Activated naive CD8-positive, alpha-beta T cell treated with anti-CD3 and anti-CD28 coated beads, Interleukin-2, amount 10 ng/mL, durations not matched to agents 7 days and 5 days (primary cell): ENCODE results near the gene CEPT1. TPM values are rescaled to one million over a fixed set of nuclear protein-coding genes. Genes with fewer than 3 reads are reported as not detected.
A peak's percentile ranks its signal among the peaks of the same experiment; 100 is the strongest.

Experiments
- ATAC-seq: fragments of 150-1000 bp; cut with Tn5 transposase; one replicate; pipeline ENCODE4 v1.10.0; 2021; ENCODE audit warnings: low read depth, moderate library complexity
- POLR2A ChIA-PET: fragments of 350-600 bp; sonication (Branson Sonifier 250); formaldehyde crosslinking; loops from one replicate; lab custom pipeline; 2021; ENCODE audit warnings: antibody characterized with exemption; lab: Charles Lee
- DNase-seq: peaks from one replicate; pipeline ENCODE4 v3.0.0; 2021
- H3K27ac Mint-ChIP-seq: one replicate; pipeline ENCODE4 v1.8.0; 2022; ENCODE audit warnings: mild to moderate bottlenecking, mixed read lengths
- H3K27me3 Mint-ChIP-seq: one replicate; pipeline ENCODE4 v1.8.0; 2022; ENCODE audit warnings: mild to moderate bottlenecking, moderate library complexity, mixed read lengths
- H3K36me3 Mint-ChIP-seq: one replicate; pipeline ENCODE4 v1.8.0; 2021; ENCODE audit warnings: mild to moderate bottlenecking, mixed read lengths
- H3K4me1 Mint-ChIP-seq: one replicate; pipeline ENCODE4 v1.8.0; 2021; ENCODE audit warnings: mixed read lengths
- H3K4me3 Mint-ChIP-seq: one replicate; pipeline ENCODE4 v1.8.0; 2022; ENCODE audit warnings: mild to moderate bottlenecking, moderate library complexity, mixed read lengths
- H3K9me3 Mint-ChIP-seq: one replicate; pipeline ENCODE4 v1.8.0; 2021; ENCODE audit warnings: mixed read lengths
- total RNA-seq, 2 experiments: library from RNA; stranded (reverse); gene quantifications; one replicate each; pipeline ENCODE4 v1.2.3, GENCODE V29; 2021

The CEPT1 gene
- total RNA-seq, 2 experiments from 2014 or later, result 44.1 to 46.5 TPM

DNA sequence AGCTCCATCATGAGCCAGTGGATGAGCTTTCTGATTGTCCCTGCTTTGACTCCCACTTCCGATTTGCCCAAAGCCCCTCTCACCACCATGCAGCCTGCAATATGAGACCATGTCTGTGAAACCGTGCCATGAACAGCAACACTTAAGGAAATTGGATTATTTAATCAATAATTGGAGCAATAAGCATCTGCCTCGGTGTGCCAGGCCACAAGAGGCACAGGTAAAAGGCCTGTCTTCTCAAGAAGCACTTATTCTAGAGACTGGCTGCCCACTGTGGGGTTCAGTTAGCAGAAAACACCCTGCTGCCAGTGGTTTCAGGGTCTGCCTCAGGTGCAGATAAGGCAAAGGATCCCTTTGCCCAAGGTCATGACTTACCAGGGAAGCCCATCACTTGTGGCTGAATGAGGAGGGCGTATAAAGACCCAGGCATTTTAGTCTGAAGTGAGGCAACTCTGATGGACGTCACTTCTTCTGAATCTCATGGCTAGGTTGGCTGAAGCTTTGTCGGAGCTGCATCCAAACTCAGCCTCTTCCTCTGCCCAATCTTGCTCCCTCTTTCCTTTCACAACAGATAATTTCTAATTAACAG lies 80.4 kb downstream of the CEPT1 start:
- DNase-seq (no peak), ATAC-seq (no peak)
- Mint-ChIP-seq H3K4me3 (peak overlapping the region; percentile 77), H3K36me3 (peaks cover 8% of the 10 kb centered on the region), H3K27me3 (no peaks in the 10 kb centered on the region), H3K27ac (peak overlapping the region; percentile 91), H3K4me1 (peaks cover 85% of the 10 kb centered on the region), H3K9me3 (no peaks in the 10 kb centered on the region)
- POLR2A ChIA-PET, result interaction anchor here (1.2 to 12.1 kb wide), 4 partner anchors 23 to 113 kb away, joined by 3 to 948 read pairs (median 13); partner anchors contain the start of genes CEPT1, DENND2D and DRAM2

DNA sequence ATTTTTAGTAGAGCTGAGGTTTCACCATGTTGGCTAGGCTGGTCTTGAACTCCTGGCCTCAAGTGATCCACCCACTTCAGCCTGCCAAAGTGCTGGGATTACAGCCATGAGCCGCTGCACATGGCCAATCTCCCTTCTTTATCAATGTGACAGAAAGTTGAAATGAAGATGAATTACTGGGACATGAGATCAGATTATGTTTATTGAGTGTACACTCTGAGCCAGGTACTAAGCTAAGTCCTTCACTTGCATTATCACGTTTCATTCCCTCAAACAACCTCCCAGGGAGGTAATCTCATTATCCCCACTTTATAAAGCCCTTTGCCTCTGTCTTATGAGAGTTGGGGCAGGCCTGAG lies 81.2 kb downstream of the CEPT1 start:
- Mint-ChIP-seq H3K4me1 (peaks cover 86% of the 10 kb centered on the region), H3K9me3 (no peaks in the 10 kb centered on the region), H3K27ac (peak overlapping the region; percentile 91), H3K27me3 (no peaks in the 10 kb centered on the region), H3K4me3 (peak overlapping the region; percentile 72), H3K36me3 (peaks cover 8% of the 10 kb centered on the region)
- no peak for ATAC-seq
- DNase-seq, result no peak
- POLR2A ChIA-PET, result interaction anchor here (0.7 to 12.1 kb wide), 6 partner anchors 16 to 112 kb away, joined by 3 to 948 read pairs (median 6); partner anchors contain the start of genes CEPT1, DENND2D and DRAM2

- Mint-ChIP-seq H3K9me3 (no peaks in the 10 kb centered on the region), H3K4me3 (peak overlapping the region; percentile 72), H3K27me3 (no peaks in the 10 kb centered on the region), H3K36me3 (peaks cover 8% of the 10 kb centered on the region), H3K4me1 (peaks cover 85% of the 10 kb centered on the region), H3K27ac (peak overlapping the region; percentile 91)
- DNase-seq (peak; percentile 57), ATAC-seq (peak; percentile 44)
- POLR2A ChIA-PET, result interaction anchor here (0.7 to 12.1 kb wide), 6 partner anchors 15 to 112 kb away, joined by 3 to 948 read pairs (median 6); partner anchors contain the start of genes CEPT1, DENND2D and DRAM2
These were observed 81.7 kb downstream of the CEPT1 start for GRCh38 chr1:111221633-111222291.

DNA sequence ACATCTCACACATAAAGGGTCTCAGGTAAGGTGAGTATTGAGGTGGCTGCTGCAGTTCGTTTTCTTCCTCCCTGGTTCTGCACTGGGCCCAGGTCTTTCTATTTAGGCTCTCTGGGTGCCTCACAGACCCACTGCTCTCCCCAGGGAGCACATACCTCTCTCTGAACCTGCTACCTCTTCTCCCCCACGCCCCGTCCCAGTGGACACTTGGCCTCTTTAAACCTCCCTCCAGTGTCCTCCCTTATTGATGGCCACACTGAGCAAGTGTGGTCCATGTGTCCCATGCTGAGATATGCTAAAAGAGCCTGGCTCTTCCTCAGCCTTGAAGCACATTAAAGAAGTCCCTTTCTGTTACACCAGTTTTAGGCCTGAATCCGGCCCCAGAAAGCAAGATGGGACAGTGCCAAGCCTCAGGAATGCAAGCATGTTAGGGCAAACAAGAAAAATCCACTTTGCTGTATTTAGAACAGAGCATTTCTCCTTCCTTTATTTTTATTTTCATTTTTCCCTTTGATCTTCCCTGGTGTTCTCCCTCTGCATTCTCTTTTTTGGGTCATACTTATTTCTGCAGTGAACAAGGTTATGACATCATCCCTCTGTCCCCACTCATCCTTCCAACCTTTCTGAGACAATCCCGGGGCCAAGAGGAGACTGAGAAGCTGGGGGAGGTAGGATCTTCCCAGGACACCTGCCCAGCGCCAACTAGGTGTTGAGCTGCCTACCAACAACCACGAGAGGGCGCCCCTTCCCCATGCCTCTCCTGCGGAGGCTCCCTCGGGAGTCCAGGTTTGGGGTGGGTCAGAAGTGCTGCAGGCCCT lies 82.5 kb downstream of the CEPT1 start:
- Mint-ChIP-seq H3K4me1 (peaks cover 84% of the 10 kb centered on the region), H3K9me3 (no peaks in the 10 kb centered on the region), H3K27ac (peak overlapping the region; percentile 91), H3K27me3 (no peaks in the 10 kb centered on the region), H3K36me3 (peaks cover 8% of the 10 kb centered on the region), H3K4me3 (peak overlapping the region; percentile 72)
- peak; percentile 2 for ATAC-seq
- POLR2A ChIA-PET, result interaction anchor here (0.9 to 12.1 kb wide), 6 partner anchors 8 to 178 kb away, joined by 3 to 948 read pairs (median 6); partner anchors contain the start of genes CEPT1, DENND2D and DRAM2
- DNase-seq, result peak; percentile 79

GRCh38 chr1:111223126-111223685 lies 83.2 kb downstream of the CEPT1 start:
- peaks cover 2% of the 10 kb centered on the region for H3K36me3 Mint-ChIP-seq
- H3K4me1 Mint-ChIP-seq, result peaks cover 84% of the 10 kb centered on the region
- H3K27ac Mint-ChIP-seq, result peak overlapping the region; percentile 91

GRCh38 chr1:111225091-111225490 lies 85.1 kb downstream of the CEPT1 start:
- ATAC-seq, result no peak
- H3K27me3 Mint-ChIP-seq, result no peaks in the 10 kb centered on the region
- H3K36me3 Mint-ChIP-seq, result peaks cover 4% of the 10 kb centered on the region
- no peak for DNase-seq
- H3K4me3 Mint-ChIP-seq, result peak overlapping the region; percentile 79
- peaks cover 78% of the 10 kb centered on the region for H3K4me1 Mint-ChIP-seq
- POLR2A ChIA-PET, result interaction anchor here (0.7 to 6.5 kb wide), 5 partner anchors 9 to 100 kb away, joined by 3 to 66 read pairs (median 15); partner anchors contain the start of gene DENND2D
- H3K27ac Mint-ChIP-seq, result peak overlapping the region; percentile 92
- H3K9me3 Mint-ChIP-seq, result no peaks in the 10 kb centered on the region

More at GRCh38 chr1:111223126-111223685, 83.2 kb downstream of the CEPT1 start:
- ATAC-seq (no peak), DNase-seq (no peak)
- no peaks in the 10 kb centered on the region for H3K27me3 Mint-ChIP-seq
- H3K9me3 Mint-ChIP-seq, result no peaks in the 10 kb centered on the region
- POLR2A ChIA-PET, result interaction anchor here (0.9 to 12.1 kb wide), 4 partner anchors 9 to 177 kb away, joined by 3 to 948 read pairs (median 6); partner anchors contain the start of gene DENND2D
- peak overlapping the region; percentile 72 for H3K4me3 Mint-ChIP-seq

DNA sequence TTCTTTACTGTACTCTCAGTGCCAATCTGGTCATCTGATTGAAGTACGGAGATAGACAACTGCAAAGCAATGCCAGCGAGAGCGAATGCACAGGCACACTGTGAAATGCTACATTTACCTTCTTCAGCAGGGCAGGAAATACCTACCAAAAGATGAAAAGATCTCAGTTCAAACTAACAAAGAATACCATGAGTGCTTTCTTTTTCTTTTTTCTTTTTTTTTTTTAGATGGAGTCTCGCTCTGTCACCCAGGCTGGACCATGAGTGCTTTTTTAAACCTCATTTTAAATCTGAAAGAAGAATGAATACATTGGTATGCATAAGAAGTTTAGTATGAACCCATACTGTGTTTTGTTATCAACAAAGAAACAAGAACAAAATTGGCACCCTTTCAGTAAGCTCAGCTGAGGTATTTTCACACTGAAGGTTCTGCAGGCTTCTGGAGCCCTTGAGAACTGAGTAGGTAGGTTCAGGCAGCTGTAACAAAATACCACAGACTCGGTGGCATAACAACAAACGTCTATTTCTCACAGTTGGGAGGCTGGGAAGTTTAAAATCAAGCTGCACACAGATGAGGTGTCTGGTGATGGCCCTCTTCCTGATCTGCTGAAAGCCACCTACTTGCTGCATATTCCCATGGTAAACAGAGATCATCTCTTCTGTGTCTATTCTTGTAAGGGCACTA lies 85.8 kb downstream of the CEPT1 start:
- peaks cover 6% of the 10 kb centered on the region for H3K36me3 Mint-ChIP-seq
- POLR2A ChIA-PET, result interaction anchor here (0.7 to 6.5 kb wide), 9 partner anchors 10 to 120 kb away, joined by 3 to 66 read pairs (median 3); partner anchors contain the start of gene DENND2D
- peaks cover 76% of the 10 kb centered on the region for H3K4me1 Mint-ChIP-seq
- DNase-seq (no peak), ATAC-seq (peak; percentile 12)
- no peaks in the 10 kb centered on the region for H3K9me3 Mint-ChIP-seq
- H3K4me3 Mint-ChIP-seq, result peak overlapping the region; percentile 79
- peak overlapping the region; percentile 92 for H3K27ac Mint-ChIP-seq
- H3K27me3 Mint-ChIP-seq, result no peaks in the 10 kb centered on the region

DNA sequence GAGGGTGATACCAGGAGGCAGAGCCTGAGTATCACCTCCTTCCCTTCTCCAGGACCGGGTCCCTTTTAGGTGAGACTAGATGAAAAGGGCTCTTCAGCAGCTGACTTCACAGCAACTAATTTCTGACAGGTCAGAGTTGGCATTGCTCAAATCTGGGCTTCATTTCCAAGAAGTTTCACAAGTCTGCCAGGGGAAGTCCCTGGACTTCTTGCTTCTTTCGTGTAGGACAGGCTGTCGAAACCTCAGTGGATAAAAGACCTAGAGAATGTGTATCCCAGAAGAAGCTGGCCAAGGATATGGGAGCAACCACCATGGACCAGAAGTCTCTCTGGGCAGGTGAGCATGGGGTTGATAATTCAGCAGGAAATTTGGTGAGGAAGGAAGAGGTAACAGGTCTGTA lies 87.4 kb downstream of the CEPT1 start, which contains the start of gene CHI3L2:
CHI3L2 (plus strand) TSS at position 280 of the 400 bp plus-strand sequence; CDS start at position 297, 17 bp downstream.
- Mint-ChIP-seq H3K4me3 (peak within 1 kb of the TSS; percentile 37), H3K4me1 (peaks cover 69% of the 10 kb centered on the region), H3K9me3 (no peaks in the 10 kb centered on the region), H3K27ac (peak within 1 kb of the TSS; percentile 69), H3K36me3 (peaks cover 11% of the 10 kb centered on the region), H3K27me3 (no peaks in the 10 kb centered on the region)
- POLR2A ChIA-PET, result interaction anchor here (3.0 to 6.5 kb wide), 3 partner anchors 11 to 35 kb away, joined by 15 to 66 read pairs (median 36); partner anchors contain the start of gene DENND2D
- ATAC-seq (no peak), DNase-seq (no peak)

DNA sequence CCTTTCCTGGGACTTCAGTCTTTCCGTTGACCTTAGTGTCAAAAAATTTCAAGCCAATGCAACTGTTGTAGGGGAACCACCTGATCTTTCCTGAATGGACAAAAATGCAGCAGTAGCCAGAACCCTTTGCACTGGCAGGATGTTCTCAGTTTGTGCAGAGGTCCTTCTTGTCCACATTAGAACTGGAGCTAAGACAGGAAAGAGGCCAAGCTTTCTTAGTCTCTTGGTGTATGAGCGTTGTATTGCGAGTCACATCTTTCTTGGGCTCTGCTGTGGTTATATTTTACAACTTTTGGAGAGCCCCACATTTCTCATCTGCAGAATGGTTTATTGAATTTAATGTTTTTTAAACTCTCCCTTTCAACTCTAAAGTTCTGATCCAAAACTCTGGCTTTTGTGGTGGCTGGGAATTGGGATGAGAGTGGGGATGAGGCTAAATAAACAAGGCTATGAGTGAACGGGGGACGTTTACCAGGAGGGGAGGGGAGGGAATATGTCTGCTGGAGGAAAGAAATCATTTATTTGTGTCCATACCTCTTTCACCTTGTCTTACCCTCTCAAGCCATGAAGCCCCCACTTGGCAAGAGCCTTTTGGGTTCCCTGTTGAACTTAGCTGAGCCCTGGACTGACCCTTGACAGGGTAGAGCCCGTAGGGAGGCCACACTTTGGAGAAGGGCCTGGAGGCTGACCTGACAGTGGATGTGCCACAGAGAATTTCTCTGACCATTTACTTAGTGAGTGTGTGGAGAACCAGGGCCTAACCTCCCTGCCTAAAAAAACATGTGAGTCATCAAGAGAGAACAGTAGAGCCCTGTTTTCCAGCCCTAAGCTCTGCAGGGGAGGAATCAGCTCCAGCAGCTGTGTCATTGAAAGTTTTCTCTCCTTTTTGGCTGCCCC lies 88.1 kb downstream of the CEPT1 start:
- ATAC-seq, result peak; percentile 24
- DNase-seq, result no peak
- H3K4me3 Mint-ChIP-seq, result peak overlapping the region; percentile 37
- POLR2A ChIA-PET, result interaction anchor here (0.7 to 6.5 kb wide), 4 partner anchors 12 to 32 kb away, joined by 3 to 66 read pairs (median 20); partner anchors contain the start of gene DENND2D
- H3K36me3 Mint-ChIP-seq, result peaks cover 11% of the 10 kb centered on the region
- peaks cover 62% of the 10 kb centered on the region for H3K4me1 Mint-ChIP-seq
- no peaks in the 10 kb centered on the region for H3K27me3 Mint-ChIP-seq
- no peaks in the 10 kb centered on the region for H3K9me3 Mint-ChIP-seq
- H3K27ac Mint-ChIP-seq, result peak overlapping the region; percentile 69

DNA sequence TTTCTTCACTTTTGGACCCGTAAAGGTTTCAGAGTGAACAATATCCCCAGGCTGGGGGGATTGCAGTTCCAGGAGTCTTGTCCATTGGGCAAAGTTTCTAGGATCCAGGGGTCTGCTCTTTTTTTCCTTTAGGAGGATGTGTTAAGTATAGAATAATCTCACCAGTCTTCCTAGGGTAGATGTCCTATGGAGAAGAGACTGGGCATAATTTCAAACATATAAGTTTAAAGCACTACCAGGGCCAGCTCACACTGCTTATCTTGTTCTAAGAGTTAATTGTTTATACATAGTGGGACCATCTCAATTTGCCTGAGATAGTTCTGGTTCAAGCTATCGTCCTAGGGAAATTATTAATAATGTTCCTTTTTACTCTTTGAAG lies 88.7 kb downstream of the CEPT1 start:
- peak overlapping the region; percentile 17 for H3K4me3 Mint-ChIP-seq
- H3K27ac Mint-ChIP-seq, result no peak overlapping the region

DNA sequence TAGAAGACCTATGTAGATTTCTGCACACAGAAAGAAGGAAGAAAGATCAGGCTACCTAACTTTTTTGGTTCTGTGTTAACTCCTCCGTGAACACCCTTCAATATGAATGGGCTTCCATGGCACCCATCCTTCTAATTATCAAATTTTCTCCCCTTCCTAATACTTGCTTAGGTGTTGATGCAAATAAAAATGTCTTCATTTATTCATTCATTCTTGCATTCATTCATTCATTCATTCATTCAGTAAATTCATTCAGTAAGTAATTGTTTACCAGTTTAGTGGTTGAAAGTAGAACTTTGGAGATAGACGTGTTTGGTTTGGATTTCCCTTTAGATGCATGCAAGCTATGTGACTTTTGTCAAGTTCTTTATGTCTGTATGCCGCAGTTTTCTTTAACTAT lies 92.1 kb downstream of the CEPT1 start:
- POLR2A ChIA-PET, result no interaction called here
- no peaks in the 10 kb centered on the region for H3K9me3 Mint-ChIP-seq
- peaks cover 33% of the 10 kb centered on the region for H3K36me3 Mint-ChIP-seq
- H3K4me1 Mint-ChIP-seq, result peaks cover 33% of the 10 kb centered on the region
- no peak overlapping the region for H3K4me3 Mint-ChIP-seq
- H3K27ac Mint-ChIP-seq, result no peak overlapping the region
- H3K27me3 Mint-ChIP-seq, result no peaks in the 10 kb centered on the region
- DNase-seq (no peak), ATAC-seq (no peak)

More for the DNA sequence above, 88.7 kb downstream of the CEPT1 start:
- no peak for ATAC-seq
- H3K36me3 Mint-ChIP-seq, result peaks cover 11% of the 10 kb centered on the region
- H3K4me1 Mint-ChIP-seq, result peaks cover 57% of the 10 kb centered on the region
- DNase-seq, result no peak
- no peaks in the 10 kb centered on the region for H3K9me3 Mint-ChIP-seq
- POLR2A ChIA-PET, result interaction anchor here (0.7 to 6.5 kb wide), 4 partner anchors 13 to 32 kb away, joined by 3 to 66 read pairs (median 20); partner anchors contain the start of gene DENND2D
- H3K27me3 Mint-ChIP-seq, result no peaks in the 10 kb centered on the region
